ENCODE measurements around the gene XPA.

- TF ChIP-seq RARB (CRISPR knock-in tag; IDR thresholded peaks at IDR 0.05) (no peak), ZFP30 (CRISPR knock-in tag; IDR thresholded peaks at IDR 0.05) (no peak), ARNTL (CRISPR knock-in tag; IDR thresholded peaks at IDR 0.05; ENCODE audit: borderline replicate concordance, low read depth) (no peak), PATZ1 (CRISPR knock-in tag; IDR thresholded peaks at IDR 0.05; ENCODE audit: borderline replicate concordance) (no peak), ZNF565 (CRISPR knock-in tag; conservative IDR thresholded peaks at IDR 0.05; ENCODE audit: low read depth) (no peak), CREB5 (CRISPR knock-in tag; IDR thresholded peaks at IDR 0.05; ENCODE audit: low read depth) (no peak), BACH2 (CRISPR knock-in tag; IDR thresholded peaks at IDR 0.05; ENCODE audit: borderline replicate concordance) (no peak), ZFP3 (CRISPR knock-in tag; IDR thresholded peaks at IDR 0.05) (no peak), ESRRG (CRISPR knock-in tag; IDR thresholded peaks at IDR 0.05) (no peak), ISL1 (CRISPR knock-in tag; IDR thresholded peaks at IDR 0.05) (no peak), ZNF8 (CRISPR knock-in tag; IDR thresholded peaks at IDR 0.05) (no peak), CSRNP3 (CRISPR knock-in tag; IDR thresholded peaks at IDR 0.05) (no peak), POU6F1 (CRISPR knock-in tag; IDR thresholded peaks at IDR 0.05; ENCODE audit: borderline replicate concordance, low read depth) (no peak), SNAI2 (CRISPR knock-in tag; IDR thresholded peaks at IDR 0.05) (no peak)
Measured at GRCh38 chr9:97673922-97674321, 23.2 kb downstream of the XPA start.

All from SK-N-SH treated with all-trans-retinoic acid at 6 μM for 48 hours (cell line).